HL-60 (cell line): ENCODE data around the gene CCR5.

Source experiments
- POLR2AphosphoS5 ChIP-seq: IDR thresholded peaks from 2 replicates; pipeline ENCODE4 v1.6.1; 2012; ENCODE audit warnings: low read depth
- TF ChIP-seq, protein P1 (sequence below): IDR thresholded peaks from one replicate; pipeline ENCODE4 v1.5.1; 2011; ENCODE audit warnings: low read length, control low read depth, inconsistent platforms; ENCODE audit not compliant: insufficient read depth
- TF ChIP-seq, protein P2 (sequence below): IDR thresholded peaks from 2 replicates; pipeline ENCODE4 v1.6.1; 2012; ENCODE audit warnings: low read depth; ENCODE audit not compliant: insufficient replicate concordance

GRCh38 chr3:46338840-46339239, 31.9 kb upstream of the CCR5 start:
- TF ChIP-seq, protein P1, sequence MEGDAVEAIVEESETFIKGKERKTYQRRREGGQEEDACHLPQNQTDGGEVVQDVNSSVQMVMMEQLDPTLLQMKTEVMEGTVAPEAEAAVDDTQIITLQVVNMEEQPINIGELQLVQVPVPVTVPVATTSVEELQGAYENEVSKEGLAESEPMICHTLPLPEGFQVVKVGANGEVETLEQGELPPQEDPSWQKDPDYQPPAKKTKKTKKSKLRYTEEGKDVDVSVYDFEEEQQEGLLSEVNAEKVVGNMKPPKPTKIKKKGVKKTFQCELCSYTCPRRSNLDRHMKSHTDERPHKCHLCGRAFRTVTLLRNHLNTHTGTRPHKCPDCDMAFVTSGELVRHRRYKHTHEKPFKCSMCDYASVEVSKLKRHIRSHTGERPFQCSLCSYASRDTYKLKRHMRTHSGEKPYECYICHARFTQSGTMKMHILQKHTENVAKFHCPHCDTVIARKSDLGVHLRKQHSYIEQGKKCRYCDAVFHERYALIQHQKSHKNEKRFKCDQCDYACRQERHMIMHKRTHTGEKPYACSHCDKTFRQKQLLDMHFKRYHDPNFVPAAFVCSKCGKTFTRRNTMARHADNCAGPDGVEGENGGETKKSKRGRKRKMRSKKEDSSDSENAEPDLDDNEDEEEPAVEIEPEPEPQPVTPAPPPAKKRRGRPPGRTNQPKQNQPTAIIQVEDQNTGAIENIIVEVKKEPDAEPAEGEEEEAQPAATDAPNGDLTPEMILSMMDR: no peak
- TF ChIP-seq POLR2AphosphoS5: no peak
- TF ChIP-seq, protein P2, sequence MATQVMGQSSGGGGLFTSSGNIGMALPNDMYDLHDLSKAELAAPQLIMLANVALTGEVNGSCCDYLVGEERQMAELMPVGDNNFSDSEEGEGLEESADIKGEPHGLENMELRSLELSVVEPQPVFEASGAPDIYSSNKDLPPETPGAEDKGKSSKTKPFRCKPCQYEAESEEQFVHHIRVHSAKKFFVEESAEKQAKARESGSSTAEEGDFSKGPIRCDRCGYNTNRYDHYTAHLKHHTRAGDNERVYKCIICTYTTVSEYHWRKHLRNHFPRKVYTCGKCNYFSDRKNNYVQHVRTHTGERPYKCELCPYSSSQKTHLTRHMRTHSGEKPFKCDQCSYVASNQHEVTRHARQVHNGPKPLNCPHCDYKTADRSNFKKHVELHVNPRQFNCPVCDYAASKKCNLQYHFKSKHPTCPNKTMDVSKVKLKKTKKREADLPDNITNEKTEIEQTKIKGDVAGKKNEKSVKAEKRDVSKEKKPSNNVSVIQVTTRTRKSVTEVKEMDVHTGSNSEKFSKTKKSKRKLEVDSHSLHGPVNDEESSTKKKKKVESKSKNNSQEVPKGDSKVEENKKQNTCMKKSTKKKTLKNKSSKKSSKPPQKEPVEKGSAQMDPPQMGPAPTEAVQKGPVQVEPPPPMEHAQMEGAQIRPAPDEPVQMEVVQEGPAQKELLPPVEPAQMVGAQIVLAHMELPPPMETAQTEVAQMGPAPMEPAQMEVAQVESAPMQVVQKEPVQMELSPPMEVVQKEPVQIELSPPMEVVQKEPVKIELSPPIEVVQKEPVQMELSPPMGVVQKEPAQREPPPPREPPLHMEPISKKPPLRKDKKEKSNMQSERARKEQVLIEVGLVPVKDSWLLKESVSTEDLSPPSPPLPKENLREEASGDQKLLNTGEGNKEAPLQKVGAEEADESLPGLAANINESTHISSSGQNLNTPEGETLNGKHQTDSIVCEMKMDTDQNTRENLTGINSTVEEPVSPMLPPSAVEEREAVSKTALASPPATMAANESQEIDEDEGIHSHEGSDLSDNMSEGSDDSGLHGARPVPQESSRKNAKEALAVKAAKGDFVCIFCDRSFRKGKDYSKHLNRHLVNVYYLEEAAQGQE: no peak
